ENCODE results near the gene LONRF2. TPM values are rescaled to one million over a fixed set of nuclear protein-coding genes. Genes with fewer than 3 reads are reported as not detected.

LONRF2 gene
- total RNA-seq, 2 donors from 2014 or later, result 0.21 to 1.6 TPM

- intact Hi-C loops (cut with DNase I, micrococcal nuclease), result no loop called here
- no peak for DNase-seq
- no peak for ATAC-seq
These were observed 97.2 kb downstream of the LONRF2 start for GRCh38 chr2:100224988-100225710.

GRCh38 chr2:100223502-100223901 lies 98.8 kb downstream of the LONRF2 start:
- DNase-seq (no peak), ATAC-seq (no peak)
- intact Hi-C loops (cut with DNase I, micrococcal nuclease), result no loop called here

Other genes starting within 250 kb of the LONRF2 start
- 10 to 100 TPM in 1 of 2 donors, 1 to 10 TPM in 1; 4.7 to 10.6 TPM for gene AFF3, start 179.9 kb downstream of the LONRF2 start, total RNA-seq
- 1 to 10 TPM in 1 of 2 donors, under 1 TPM in 1; 0.84 to 1.1 TPM for gene CHST10, start 95.2 kb upstream of the LONRF2 start, total RNA-seq
- gene NMS, start 148.0 kb upstream of the LONRF2 start, total RNA-seq, result not detected
- 10 to 100 TPM; 19.6 to 20.5 TPM for gene PDCL3, start 240.5 kb upstream of the LONRF2 start, total RNA-seq

All from left colon (tissue), 2 donors.